Measurements from ENCODE around the gene TMPRSS12. TPM values are rescaled to one million over a fixed set of nuclear protein-coding genes. Genes with fewer than 3 reads are reported as not detected.
A peak's percentile ranks its signal among the peaks of the same experiment; 100 is the strongest.

The TMPRSS12 gene
- total and polyA plus RNA-seq, 2 donors (not counting 1 experiment from before 2014, with no cell fraction given), result not detected

GRCh38 chr12:50882563-50882962, 39.8 kb downstream of the TMPRSS12 start:
- H2AFZ ChIP-seq (ENCODE audit: low read length), result no peak overlapping the region
- H3K36me3 ChIP-seq (ENCODE audit: control insufficient read depth, insufficient read depth, low read length), result no peaks in the 10 kb centered on the region
- H3K27me3 ChIP-seq (ENCODE audit: control insufficient read depth, insufficient read depth, low read length), result no peaks in the 10 kb centered on the region
- H3K4me3 ChIP-seq (replicated peaks in 1 of 4; ENCODE audit: control extremely low read depth in 1 of 4, insufficient read depth in 1 of 4, low read depth in 3 of 4, low read length in 4 of 4), result no peak overlapping the region
- DNase-seq (ENCODE audit: low read depth in 2 of 2), result no peak
- H4K20me1 ChIP-seq (ENCODE audit: control insufficient read depth, extremely low read depth, insufficient read depth, low read length), result no peaks in the 10 kb centered on the region
- no peak overlapping the region for H3K4me2 ChIP-seq (ENCODE audit: extremely low read depth, insufficient read depth, low read length)
- H3K27ac ChIP-seq (ENCODE audit: insufficient read depth, low read length), result no peak overlapping the region
- H3K9ac ChIP-seq (ENCODE audit: insufficient read depth, low read length), result no peak overlapping the region
- no peaks in the 10 kb centered on the region for H3K79me2 ChIP-seq (ENCODE audit: control insufficient read depth, insufficient read depth, low read length)
- no peaks in the 10 kb centered on the region for H3K4me1 ChIP-seq (ENCODE audit: control insufficient read depth, extremely low read depth, insufficient read depth, low read length)
- no peak for TF ChIP-seq EZH2 (IDR thresholded peaks at IDR 0.05; ENCODE audit: low read length, missing control alignments)
- no peak for TF ChIP-seq CTCF (conservative IDR thresholded peaks at IDR 0.05 in 1 of 2, IDR thresholded peaks at IDR 0.05 in 1 of 2; ENCODE audit: low read depth in 1 of 2, low read length in 2 of 2)
- no peaks in the 10 kb centered on the region for H3K9me3 ChIP-seq (ENCODE audit: control insufficient read depth, insufficient read depth, low read depth, low read length)

DNA sequence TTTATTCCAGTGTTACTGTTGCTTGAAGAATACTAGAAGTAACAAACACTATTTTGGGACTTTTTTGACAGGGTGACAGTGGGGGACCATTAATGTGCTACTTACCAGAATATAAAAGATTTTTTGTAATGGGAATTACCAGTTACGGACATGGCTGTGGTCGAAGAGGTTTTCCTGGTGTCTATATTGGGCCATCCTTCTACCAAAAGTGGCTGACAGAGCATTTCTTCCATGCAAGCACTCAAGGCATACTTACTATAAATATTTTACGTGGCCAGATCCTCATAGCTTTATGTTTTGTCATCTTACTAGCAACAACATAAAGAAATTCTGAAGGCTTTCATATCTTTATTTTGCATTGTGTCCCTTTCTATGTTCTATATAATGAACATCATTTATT, 44.5 kb downstream of the TMPRSS12 start:
- Histone ChIP-seq H2AFZ (ENCODE audit: low read length) (no peak overlapping the region), H3K27ac (ENCODE audit: insufficient read depth, low read length) (no peak overlapping the region)

DNA sequence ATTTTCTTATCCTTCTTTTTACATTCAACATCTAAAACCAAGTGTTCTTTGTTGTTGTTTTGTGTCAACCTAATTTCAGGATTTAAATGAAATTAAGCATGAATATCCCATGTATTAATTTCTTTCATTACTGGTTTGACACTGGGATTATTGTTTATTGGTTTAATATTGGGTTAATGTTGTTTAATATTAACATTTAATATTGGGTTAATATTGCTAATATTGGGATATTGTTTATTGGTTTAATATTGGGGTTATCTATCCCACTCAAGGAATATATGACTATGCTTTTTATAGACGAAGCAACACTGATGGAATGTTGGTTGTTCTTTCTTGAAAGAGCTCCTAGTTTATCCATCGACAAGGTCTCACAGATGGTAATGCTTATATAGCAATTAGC, 45.9 kb downstream of the TMPRSS12 start:
- H3K36me3 ChIP-seq (ENCODE audit: control insufficient read depth, insufficient read depth, low read length), result no peaks in the 10 kb centered on the region
- TF ChIP-seq EZH2 (IDR thresholded peaks at IDR 0.05; ENCODE audit: low read length, missing control alignments), result no peak
- no peak for TF ChIP-seq CTCF (conservative IDR thresholded peaks at IDR 0.05 in 1 of 2, IDR thresholded peaks at IDR 0.05 in 1 of 2; ENCODE audit: low read depth in 1 of 2, low read length in 2 of 2)
- no peaks in the 10 kb centered on the region for H3K27me3 ChIP-seq (ENCODE audit: control insufficient read depth, insufficient read depth, low read length)
- H3K4me2 ChIP-seq (ENCODE audit: extremely low read depth, insufficient read depth, low read length), result no peak overlapping the region
- H3K4me3 ChIP-seq (replicated peaks in 1 of 4; ENCODE audit: control extremely low read depth in 1 of 4, insufficient read depth in 1 of 4, low read depth in 3 of 4, low read length in 4 of 4), result no peak overlapping the region
- no peaks in the 10 kb centered on the region for H4K20me1 ChIP-seq (ENCODE audit: control insufficient read depth, extremely low read depth, insufficient read depth, low read length)
- no peak overlapping the region for H3K9ac ChIP-seq (ENCODE audit: insufficient read depth, low read length)
- H3K4me1 ChIP-seq (ENCODE audit: control insufficient read depth, extremely low read depth, insufficient read depth, low read length), result no peaks in the 10 kb centered on the region
- no peak overlapping the region for H2AFZ ChIP-seq (ENCODE audit: low read length)
- no peaks in the 10 kb centered on the region for H3K9me3 ChIP-seq (ENCODE audit: control insufficient read depth, insufficient read depth, low read depth, low read length)
- H3K27ac ChIP-seq (ENCODE audit: insufficient read depth, low read length), result no peak overlapping the region
- DNase-seq (ENCODE audit: low read depth in 2 of 2), result no peak
- no peaks in the 10 kb centered on the region for H3K79me2 ChIP-seq (ENCODE audit: control insufficient read depth, insufficient read depth, low read length)

More for the DNA sequence above, 44.5 kb downstream of the TMPRSS12 start:
- TF ChIP-seq EZH2 (IDR thresholded peaks at IDR 0.05; ENCODE audit: low read length, missing control alignments) (no peak), CTCF (conservative IDR thresholded peaks at IDR 0.05 in 1 of 2, IDR thresholded peaks at IDR 0.05 in 1 of 2; ENCODE audit: low read depth in 1 of 2, low read length in 2 of 2) (no peak)
- Histone ChIP-seq H3K4me2 (ENCODE audit: extremely low read depth, insufficient read depth, low read length) (no peak overlapping the region), H3K9ac (ENCODE audit: insufficient read depth, low read length) (no peak overlapping the region), H3K9me3 (ENCODE audit: control insufficient read depth, insufficient read depth, low read depth, low read length) (no peaks in the 10 kb centered on the region), H3K4me3 (replicated peaks in 1 of 4; ENCODE audit: control extremely low read depth in 1 of 4, insufficient read depth in 1 of 4, low read depth in 3 of 4, low read length in 4 of 4) (no peak overlapping the region), H4K20me1 (ENCODE audit: control insufficient read depth, extremely low read depth, insufficient read depth, low read length) (no peaks in the 10 kb centered on the region), H3K36me3 (ENCODE audit: control insufficient read depth, insufficient read depth, low read length) (no peaks in the 10 kb centered on the region), H3K27me3 (ENCODE audit: control insufficient read depth, insufficient read depth, low read length) (no peaks in the 10 kb centered on the region), H3K79me2 (ENCODE audit: control insufficient read depth, insufficient read depth, low read length) (no peaks in the 10 kb centered on the region), H3K4me1 (ENCODE audit: control insufficient read depth, extremely low read depth, insufficient read depth, low read length) (no peaks in the 10 kb centered on the region)
- peak in 1 of 2 donors; percentile 4 for DNase-seq (ENCODE audit: low read depth in 2 of 2)
